ENCODE measurements around the gene PEAR1. TPM values are rescaled to one million over a fixed set of nuclear protein-coding genes. Genes with fewer than 3 reads are reported as not detected.

The PEAR1 gene
- polyA plus RNA-seq, 3 donors: not detected

GRCh38 chr1:156874142-156874541 lies 19.4 kb upstream of the PEAR1 start:
- Histone ChIP-seq H3K4me1 (ENCODE audit: control insufficient read depth in 1 of 2, insufficient read depth in 2 of 2, low read length in 2 of 2) (no peaks in the 10 kb centered on the region), H3K27me3 (ENCODE audit: control insufficient read depth in 2 of 2, insufficient read depth in 2 of 2, low read length in 2 of 2) (peaks cover 0 to 12% of the 10 kb centered on the region in 2 donors), H3K9ac (ENCODE audit: insufficient read depth, low read length, poor library complexity, severe bottlenecking) (no peak overlapping the region), H3K9me3 (replicated peaks in 1 of 2; ENCODE audit: control insufficient read depth in 1 of 2, insufficient read depth in 1 of 2, low read length in 2 of 2) (no peaks in the 10 kb centered on the region), H3K79me2 (ENCODE audit: insufficient read depth, low read length) (no peaks in the 10 kb centered on the region), H2AFZ (ENCODE audit: insufficient read depth, low read depth, low read length, poor library complexity, severe bottlenecking) (no peak overlapping the region), H3K27ac (ENCODE audit: low read depth in 1 of 2, low read length in 2 of 2) (no peak overlapping the region), H3K4me2 (replicated peaks; ENCODE audit: extremely low read depth, low read length, poor library complexity, severe bottlenecking) (no peak overlapping the region), H3K36me3 (replicated peaks in 1 of 2; ENCODE audit: control insufficient read depth in 1 of 2, insufficient read depth in 2 of 2, low read length in 2 of 2) (no peaks in the 10 kb centered on the region), H4K20me1 (ENCODE audit: insufficient read depth, low read length) (no peaks in the 10 kb centered on the region), H3K4me3 (replicated peaks in 1 of 3; ENCODE audit: low read depth in 2 of 3, low read length in 3 of 3) (no peak overlapping the region)
- 87% methylated on average over 2 of the region's 5 CpGs for WGBS (ENCODE audit: insufficient coverage)
- H3K4me3 Mint-ChIP-seq: no peak overlapping the region
- no peak for TF ChIP-seq CTCF (IDR thresholded peaks at IDR 0.05)
- H3K27me3 Mint-ChIP-seq (ENCODE audit: low read depth in 3 of 3): peaks cover 23 to 27% (median 25%) of the 10 kb centered on the region in 3 donors
- intact Hi-C loops (cut with micrococcal nuclease): no loop called here
- no peak overlapping the region for H3K27ac Mint-ChIP-seq
- no peaks in the 10 kb centered on the region for H3K9me3 Mint-ChIP-seq
- no peak for DNase-seq
- H3K36me3 Mint-ChIP-seq: no peaks in the 10 kb centered on the region
- H3K4me1 Mint-ChIP-seq: no peaks in the 10 kb centered on the region

DNA sequence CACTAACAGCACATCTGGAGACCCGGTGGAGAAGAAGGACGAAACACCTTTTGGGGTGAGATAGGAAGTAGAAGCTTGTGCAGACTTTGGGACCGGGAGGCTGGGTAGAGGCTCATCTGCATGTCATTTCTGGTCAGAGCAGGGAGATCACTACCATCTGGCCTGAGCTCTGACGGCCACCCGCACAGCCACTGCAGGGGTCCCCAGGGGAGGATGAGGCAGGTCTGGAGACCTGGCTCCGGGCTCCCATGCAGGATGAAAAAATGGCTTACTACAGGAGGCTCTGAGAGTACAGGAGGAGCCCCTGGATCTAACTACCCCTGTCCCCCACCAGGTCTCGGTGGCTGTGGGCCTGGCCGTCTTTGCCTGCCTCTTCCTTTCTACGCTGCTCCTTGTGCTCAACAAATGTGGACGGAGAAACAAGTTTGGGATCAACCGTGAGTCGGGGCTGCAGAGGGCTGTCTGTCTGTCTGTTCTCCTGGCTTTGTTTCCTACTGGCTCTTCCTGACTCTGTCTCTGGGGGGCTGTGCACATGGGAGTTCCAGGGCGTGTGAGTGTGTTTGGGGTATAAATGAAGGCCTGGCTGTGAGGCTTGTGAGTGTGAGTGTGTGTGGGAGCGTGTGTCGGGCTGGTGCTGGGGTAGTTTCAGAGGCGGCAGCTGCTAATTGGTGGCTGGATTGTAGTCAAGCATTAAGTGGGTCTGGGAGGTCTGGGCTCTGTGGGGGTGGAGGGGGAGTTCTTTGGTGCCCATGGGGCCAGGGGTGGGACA lies 18.8 kb upstream of the PEAR1 start:
- H3K4me1 ChIP-seq (ENCODE audit: control insufficient read depth in 1 of 2, insufficient read depth in 2 of 2, low read length in 2 of 2): no peaks in the 10 kb centered on the region
- Mint-ChIP-seq H3K4me1 (no peaks in the 10 kb centered on the region), H3K36me3 (no peaks in the 10 kb centered on the region), H3K4me3 (no peak overlapping the region), H3K9me3 (no peaks in the 10 kb centered on the region), H3K27ac (no peak overlapping the region), H3K27me3 (ENCODE audit: low read depth in 3 of 3) (peaks cover 19 to 29% (median 27%) of the 10 kb centered on the region in 3 donors)
- 94% methylated on average over 13 of the region's 16 CpGs for WGBS (ENCODE audit: insufficient coverage)
- H2AFZ ChIP-seq (ENCODE audit: insufficient read depth, low read depth, low read length, poor library complexity, severe bottlenecking): no peak overlapping the region
- no peak overlapping the region for H3K4me3 ChIP-seq (replicated peaks in 1 of 3; ENCODE audit: low read depth in 2 of 3, low read length in 3 of 3)
- H3K4me2 ChIP-seq (replicated peaks; ENCODE audit: extremely low read depth, low read length, poor library complexity, severe bottlenecking): no peak overlapping the region
- H3K27ac ChIP-seq (ENCODE audit: low read depth in 1 of 2, low read length in 2 of 2): no peak overlapping the region
- no peaks in the 10 kb centered on the region for H3K9me3 ChIP-seq (replicated peaks in 1 of 2; ENCODE audit: control insufficient read depth in 1 of 2, insufficient read depth in 1 of 2, low read length in 2 of 2)
- intact Hi-C loops (cut with micrococcal nuclease): no loop called here
- DNase-seq: no peak
- no peaks in the 10 kb centered on the region for H3K79me2 ChIP-seq (ENCODE audit: insufficient read depth, low read length)
- H3K36me3 ChIP-seq (replicated peaks in 1 of 2; ENCODE audit: control insufficient read depth in 1 of 2, insufficient read depth in 2 of 2, low read length in 2 of 2): no peaks in the 10 kb centered on the region
- H3K27me3 ChIP-seq (ENCODE audit: control insufficient read depth in 2 of 2, insufficient read depth in 2 of 2, low read length in 2 of 2): peaks cover 0 to 12% of the 10 kb centered on the region in 2 donors
- no peak overlapping the region for H3K9ac ChIP-seq (ENCODE audit: insufficient read depth, low read length, poor library complexity, severe bottlenecking)
- H4K20me1 ChIP-seq (ENCODE audit: insufficient read depth, low read length): no peaks in the 10 kb centered on the region
- no peak for TF ChIP-seq CTCF (IDR thresholded peaks at IDR 0.05)

Data from CD14-positive monocyte (primary cell).